ENCODE data around the gene ATP5IF1.
A peak's percentile ranks its signal among the peaks of the same experiment; 100 is the strongest.

The ATP5IF1 gene

GRCh38 chr1:28282426-28283407 is 46.8 kb downstream of the ATP5IF1 start:
- H3K27me3 ChIP-seq (ENCODE audit: insufficient read depth, poor library complexity, severe bottlenecking), result no peaks in the 10 kb centered on the region
- no peak overlapping the region for H3K4me3 ChIP-seq (replicated peaks; ENCODE audit: insufficient read depth, low read length)
- no peak overlapping the region for H3K27ac ChIP-seq (replicated peaks)
- TF ChIP-seq GABPA (IDR thresholded peaks at IDR 0.05; ENCODE audit: low read depth) (no peak), SPI1 (IDR thresholded peaks at IDR 0.05; ENCODE audit: borderline replicate concordance, low read depth) (peak; percentile 64; the same call in 1 of the 2 replicates), CTCF (IDR thresholded peaks at IDR 0.05; ENCODE audit: insufficient read depth, low read length) (no peak), POLR2AphosphoS5 (IDR thresholded peaks at IDR 0.05; ENCODE audit: low read depth) (0 out of 2 replicates have a peak, but pooled peaks have one; percentile 1), REST (IDR thresholded peaks at IDR 0.05; ENCODE audit: insufficient replicate concordance, low read depth) (no peak)
- peak; percentile 44 to 63 for DNase-seq (ENCODE audit: low read depth in 1 of 2, low spot score in 1 of 2)

GRCh38 chr1:28286111-28286510 is 50.2 kb downstream of the ATP5IF1 start:
- TF ChIP-seq GABPA (IDR thresholded peaks at IDR 0.05; ENCODE audit: low read depth), result no peak
- TF ChIP-seq SPI1 (IDR thresholded peaks at IDR 0.05; ENCODE audit: borderline replicate concordance, low read depth), result no peak
- TF ChIP-seq CTCF (IDR thresholded peaks at IDR 0.05; ENCODE audit: insufficient read depth, low read length), result no peak
- TF ChIP-seq REST (IDR thresholded peaks at IDR 0.05; ENCODE audit: insufficient replicate concordance, low read depth), result no peak
- no peak for TF ChIP-seq POLR2AphosphoS5 (IDR thresholded peaks at IDR 0.05; ENCODE audit: low read depth)
- DNase-seq (ENCODE audit: low read depth in 1 of 2, low spot score in 1 of 2), result peak in 1 of 2 experiments; percentile 34

More at GRCh38 chr1:28286111-28286510, 50.2 kb downstream of the ATP5IF1 start:
- H3K27ac ChIP-seq (replicated peaks), result 0 out of 2 replicates have a peak overlapping the region, but pooled peaks have one; percentile 16
- no peak overlapping the region for H3K4me3 ChIP-seq (replicated peaks; ENCODE audit: insufficient read depth, low read length)
- no peaks in the 10 kb centered on the region for H3K27me3 ChIP-seq (ENCODE audit: insufficient read depth, poor library complexity, severe bottlenecking)
